ENCODE results near the gene ETV4. TPM values are rescaled to one million over a fixed set of nuclear protein-coding genes. Genes with fewer than 3 reads are reported as not detected.

Gene ETV4
- total and polyA plus RNA-seq, 2 of the 13 experiments (the other 11 are each of a cell fraction or from before 2014, with no cell fraction given): 128 to 330 TPM

DNA sequence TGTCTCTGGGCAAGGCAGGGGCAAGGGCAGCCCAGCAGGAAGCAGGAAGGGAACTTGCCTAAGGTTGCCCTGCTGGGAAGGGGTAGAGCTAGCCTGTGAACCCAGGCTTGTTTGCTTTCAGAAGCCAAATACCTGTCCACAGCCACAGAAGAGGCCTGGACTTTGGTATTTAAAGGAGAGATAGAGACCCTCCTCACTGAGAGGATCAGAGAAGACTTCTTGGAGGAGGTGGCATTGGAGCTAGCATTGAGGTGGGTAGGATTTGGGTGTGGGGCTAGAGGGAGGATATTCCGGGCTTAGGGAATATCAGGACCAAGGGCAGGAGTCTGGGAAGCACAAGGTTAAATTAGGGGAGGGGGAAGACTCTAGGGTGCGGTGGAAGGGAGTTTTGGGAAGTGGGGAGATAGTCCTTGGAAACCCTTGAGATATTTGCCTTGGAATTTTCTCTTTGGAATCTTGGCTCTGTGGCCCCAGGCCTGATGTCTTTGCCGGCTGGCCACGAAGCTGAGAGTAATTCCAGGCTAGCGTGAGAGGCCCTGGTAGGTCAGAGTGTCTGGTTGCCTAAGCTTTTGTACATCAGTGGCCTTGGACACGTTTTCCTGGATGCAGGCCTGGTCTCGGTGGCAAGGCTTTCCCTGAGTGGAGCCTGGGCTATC lies 13.1 kb upstream of the ETV4 start (continued):
- TF ChIP-seq SALL1 (CRISPR knock-in tag; IDR thresholded peaks at IDR 0.05) (0 out of 2 replicates have a peak, but pooled peaks have one; percentile 10), GABPB1 (CRISPR knock-in tag; IDR thresholded peaks at IDR 0.05) (peak; percentile 43), ATF7 (IDR thresholded peaks at IDR 0.05) (no peak), ATF7 (CRISPR knock-in tag; IDR thresholded peaks at IDR 0.05) (no peak), ZNF543 (CRISPR knock-in tag; IDR thresholded peaks at IDR 0.05) (peak; percentile 12; the same call in 1 of the 2 replicates), MTF1 (CRISPR knock-in tag; IDR thresholded peaks at IDR 0.05) (no peak), SALL2 (CRISPR knock-in tag; IDR thresholded peaks at IDR 0.05) (0 out of 2 replicates have a peak, but pooled peaks have one; percentile 72), SRSF4 (IDR thresholded peaks at IDR 0.05; ENCODE audit: low read depth, low read length, poor library complexity, severe bottlenecking) (no peak), DBP (CRISPR knock-in tag; IDR thresholded peaks at IDR 0.05; ENCODE audit: not compliant biosample characterization) (no peak), ZNF264 (CRISPR knock-in tag; IDR thresholded peaks at IDR 0.05) (peak; percentile 82), ZC3H13 (CRISPR knock-in tag; IDR thresholded peaks at IDR 0.05) (no peak), MZF1 (CRISPR knock-in tag; IDR thresholded peaks at IDR 0.05; ENCODE audit: borderline replicate concordance) (no peak), PLSCR1 (CRISPR knock-in tag; IDR thresholded peaks at IDR 0.05; ENCODE audit: borderline replicate concordance) (no peak), ZNF784 (CRISPR knock-in tag; IDR thresholded peaks at IDR 0.05; ENCODE audit: borderline replicate concordance) (peak; percentile 6; the same call in 1 of the 2 replicates), ZFY (CRISPR knock-in tag; IDR thresholded peaks at IDR 0.05) (peak; percentile 81), ZNF253 (CRISPR knock-in tag; IDR thresholded peaks at IDR 0.05; ENCODE audit: borderline replicate concordance) (no peak), ATRX (CRISPR knock-in tag; IDR thresholded peaks at IDR 0.05; ENCODE audit: borderline replicate concordance) (no peak), RBM39 (IDR thresholded peaks at IDR 0.05; ENCODE audit: low read depth, low read length, poor library complexity, severe bottlenecking) (no peak)
- TF ChIP-seq, protein P1, sequence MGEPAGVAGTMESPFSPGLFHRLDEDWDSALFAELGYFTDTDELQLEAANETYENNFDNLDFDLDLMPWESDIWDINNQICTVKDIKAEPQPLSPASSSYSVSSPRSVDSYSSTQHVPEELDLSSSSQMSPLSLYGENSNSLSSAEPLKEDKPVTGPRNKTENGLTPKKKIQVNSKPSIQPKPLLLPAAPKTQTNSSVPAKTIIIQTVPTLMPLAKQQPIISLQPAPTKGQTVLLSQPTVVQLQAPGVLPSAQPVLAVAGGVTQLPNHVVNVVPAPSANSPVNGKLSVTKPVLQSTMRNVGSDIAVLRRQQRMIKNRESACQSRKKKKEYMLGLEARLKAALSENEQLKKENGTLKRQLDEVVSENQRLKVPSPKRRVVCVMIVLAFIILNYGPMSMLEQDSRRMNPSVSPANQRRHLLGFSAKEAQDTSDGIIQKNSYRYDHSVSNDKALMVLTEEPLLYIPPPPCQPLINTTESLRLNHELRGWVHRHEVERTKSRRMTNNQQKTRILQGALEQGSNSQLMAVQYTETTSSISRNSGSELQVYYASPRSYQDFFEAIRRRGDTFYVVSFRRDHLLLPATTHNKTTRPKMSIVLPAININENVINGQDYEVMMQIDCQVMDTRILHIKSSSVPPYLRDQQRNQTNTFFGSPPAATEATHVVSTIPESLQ (CRISPR knock-in tag; conservative IDR thresholded peaks at IDR 0.05): 0 out of 2 replicates have a peak, but pooled peaks have one; percentile 71
- TF ChIP-seq, protein P2, sequence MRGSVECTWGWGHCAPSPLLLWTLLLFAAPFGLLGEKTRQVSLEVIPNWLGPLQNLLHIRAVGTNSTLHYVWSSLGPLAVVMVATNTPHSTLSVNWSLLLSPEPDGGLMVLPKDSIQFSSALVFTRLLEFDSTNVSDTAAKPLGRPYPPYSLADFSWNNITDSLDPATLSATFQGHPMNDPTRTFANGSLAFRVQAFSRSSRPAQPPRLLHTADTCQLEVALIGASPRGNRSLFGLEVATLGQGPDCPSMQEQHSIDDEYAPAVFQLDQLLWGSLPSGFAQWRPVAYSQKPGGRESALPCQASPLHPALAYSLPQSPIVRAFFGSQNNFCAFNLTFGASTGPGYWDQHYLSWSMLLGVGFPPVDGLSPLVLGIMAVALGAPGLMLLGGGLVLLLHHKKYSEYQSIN (CRISPR knock-in tag; IDR thresholded peaks at IDR 0.05; ENCODE audit: borderline replicate concordance): no peak
